IMR-90 (cell line): ENCODE data around the gene PLAC9.

ENCODE experiments used
- CTCF ChIP-seq: conservative IDR thresholded peaks from 2 replicates; pipeline ENCODE4 v1.5.1; 2012; ENCODE audit warnings: mild to moderate bottlenecking, low read depth, low read length, improper control_type of control experiment
- POLR2A ChIP-seq: IDR thresholded peaks from 2 replicates; pipeline ENCODE4 v1.6.1; 2012; ENCODE audit warnings: mild to moderate bottlenecking, low read depth, low read length
- RFX5 ChIP-seq: IDR thresholded peaks from 2 replicates; pipeline ENCODE4 v1.8.0; 2012; ENCODE audit warnings: low read depth, mild to moderate bottlenecking, low read length, moderate library complexity

- no peak for TF ChIP-seq POLR2A
- no peak for TF ChIP-seq CTCF
- TF ChIP-seq RFX5 = no peak
These were observed 35.1 kb downstream of the PLAC9 start for GRCh38 chr10:80167471-80168161.
